HG02571 (cell line): ENCODE data around the gene SCN2B.
"Not testable (repeated sequence)": the region's sequence is repeated elsewhere in the genome, so short reads cannot be mapped to it uniquely, and the experiment has no call there.

Source experiments
- ATAC-seq: cut with Tn5 transposase; IDR thresholded peaks from one replicate; pipeline ENCODE4 v1.9.1; 2021; ENCODE audit warnings: mild to moderate bottlenecking, moderate library complexity; ENCODE audit not compliant: unreplicated experiment

The SCN2B gene

DNA sequence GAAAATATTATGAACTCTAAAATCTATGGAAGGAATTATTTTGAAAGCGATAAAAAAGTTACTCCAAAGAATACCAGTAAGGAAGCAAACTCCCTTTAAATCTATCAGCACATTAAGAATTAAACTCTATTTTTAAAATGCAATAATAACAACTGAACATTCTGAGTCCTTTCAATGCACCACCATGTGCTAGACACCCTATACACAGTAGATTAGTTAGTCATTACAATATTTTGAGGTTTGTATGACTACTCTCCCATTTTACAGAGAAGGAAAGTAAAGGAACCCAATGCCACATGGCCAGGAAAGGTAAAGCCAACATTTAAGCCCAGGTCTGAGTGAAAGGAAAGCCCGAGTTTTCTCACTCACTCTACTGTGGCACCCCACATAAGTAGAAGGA, 30.6 kb upstream of the SCN2B start:
- ATAC-seq: no peak

DNA sequence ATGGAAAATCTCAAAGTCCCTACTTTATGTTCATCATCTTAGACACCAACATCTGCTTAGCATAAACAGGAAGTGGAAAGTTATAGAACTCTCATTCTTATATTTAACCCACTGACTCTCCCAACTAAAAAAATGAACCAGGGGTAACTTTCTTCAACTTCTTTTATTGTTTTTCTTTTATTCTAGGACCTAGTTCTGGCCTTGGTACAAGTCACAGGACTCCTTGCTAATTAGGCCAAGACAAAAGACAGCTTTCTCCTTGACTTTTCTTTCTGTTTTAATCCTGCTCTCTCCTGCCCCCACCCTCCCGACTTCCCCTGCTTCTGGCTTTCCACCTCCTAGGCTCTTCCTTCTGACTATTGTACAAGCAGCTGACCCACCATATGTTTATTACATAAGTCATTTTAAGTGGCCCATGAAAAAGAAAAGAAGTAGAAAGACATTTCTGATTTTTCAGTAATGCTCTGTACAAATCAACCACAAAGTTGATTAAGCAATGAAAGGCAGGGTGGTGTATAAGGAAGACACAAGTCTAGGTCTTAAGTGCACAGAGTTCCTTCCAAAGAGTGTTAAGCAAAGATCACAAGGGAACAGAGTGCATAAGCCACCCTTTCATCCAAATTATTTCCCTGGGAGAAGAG, 30.1 kb upstream of the SCN2B start:
- ATAC-seq: no peak

DNA sequence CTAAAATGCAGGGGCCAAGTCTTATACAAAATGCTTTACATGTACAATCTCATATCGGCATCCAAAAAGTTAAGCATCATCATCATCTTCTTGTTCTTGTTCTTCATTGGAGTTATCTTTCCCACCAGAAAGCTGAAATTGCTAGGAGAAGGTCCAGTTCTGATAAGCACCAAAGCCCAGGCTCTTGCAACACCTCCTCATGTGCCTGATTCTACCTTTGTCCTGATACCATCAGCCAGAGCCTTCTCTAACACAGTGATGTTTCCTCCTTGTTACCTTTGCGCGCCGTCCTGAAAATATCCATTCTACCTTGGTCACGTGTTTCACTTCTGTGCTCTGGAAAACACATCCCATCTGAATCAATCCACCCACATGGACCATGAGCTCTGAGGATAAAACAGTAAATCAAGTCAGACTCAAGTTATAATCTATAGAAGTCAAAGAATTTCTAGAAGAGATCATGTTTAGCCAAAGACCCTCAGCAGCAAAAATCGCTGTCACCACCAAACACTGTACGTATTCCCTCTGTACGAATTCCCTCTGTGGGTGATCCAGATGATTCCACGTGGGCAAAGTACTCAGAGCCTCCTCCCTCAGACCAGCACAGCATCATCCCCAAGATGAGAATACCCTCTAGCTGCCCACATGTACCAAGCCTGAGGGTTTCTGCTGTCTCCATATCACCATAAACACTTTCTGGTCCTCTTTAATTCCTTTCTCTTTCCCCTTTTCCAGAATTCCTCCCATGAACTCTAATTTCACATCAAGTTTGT, 29.4 kb upstream of the SCN2B start:
- no peak for ATAC-seq

DNA sequence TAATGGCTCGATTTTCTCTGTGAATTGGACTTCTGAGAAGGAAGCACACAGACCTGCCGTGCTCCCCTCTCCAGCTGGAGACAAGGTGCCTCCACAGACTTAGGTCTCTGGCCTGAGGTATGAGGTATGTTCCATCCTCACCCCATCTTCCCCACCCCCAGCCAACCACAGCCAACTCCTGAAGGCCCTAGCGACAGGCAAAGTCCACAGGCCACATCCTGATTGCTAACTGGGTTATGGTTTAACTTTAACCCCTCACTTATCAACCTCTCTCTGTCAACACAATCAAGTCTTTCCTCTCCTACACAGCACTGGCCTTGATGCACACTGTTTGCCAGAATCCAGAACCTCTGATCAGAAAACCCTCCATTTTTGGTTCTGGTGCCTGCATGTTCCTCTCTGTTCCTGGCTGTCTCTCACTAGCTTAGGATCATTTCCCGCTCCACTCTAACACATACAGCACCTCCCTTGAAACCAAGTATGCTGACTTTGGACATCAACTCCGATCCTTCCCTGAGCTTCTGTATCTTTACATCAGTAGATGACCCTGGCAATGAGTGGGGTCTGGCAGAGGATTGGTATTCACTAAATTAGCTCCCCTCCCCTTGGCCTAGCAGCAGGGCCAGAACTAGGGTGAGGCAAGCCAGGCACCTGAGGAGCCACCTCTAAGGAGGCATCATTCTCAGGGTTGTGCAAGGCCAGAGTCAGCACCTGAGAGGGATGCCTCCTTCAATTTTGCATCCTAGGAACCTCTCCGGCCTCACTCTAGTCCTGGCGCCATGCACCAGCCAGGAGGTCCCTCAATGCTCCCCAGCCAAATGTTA, 26.4 kb upstream of the SCN2B start:
- ATAC-seq: no peak

DNA sequence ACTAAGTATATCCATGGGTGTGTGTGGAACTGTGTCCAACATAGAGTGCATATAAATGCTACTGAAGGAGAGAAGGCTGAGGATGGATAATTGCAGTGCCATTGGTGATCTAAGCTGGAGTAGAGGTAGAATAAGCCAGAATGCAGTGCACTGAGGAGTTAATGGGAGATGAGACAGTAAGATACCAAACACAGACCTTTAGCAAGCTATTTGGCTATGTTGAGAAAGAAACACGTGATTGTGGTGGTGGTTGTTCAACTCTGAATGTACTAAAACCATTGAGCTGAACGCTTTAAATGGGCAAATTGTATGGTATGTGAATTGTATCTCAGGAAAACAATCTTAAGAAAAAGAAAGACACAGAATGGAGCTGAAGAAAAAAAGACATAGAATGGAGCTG, 25.5 kb upstream of the SCN2B start:
- ATAC-seq: no peak

DNA sequence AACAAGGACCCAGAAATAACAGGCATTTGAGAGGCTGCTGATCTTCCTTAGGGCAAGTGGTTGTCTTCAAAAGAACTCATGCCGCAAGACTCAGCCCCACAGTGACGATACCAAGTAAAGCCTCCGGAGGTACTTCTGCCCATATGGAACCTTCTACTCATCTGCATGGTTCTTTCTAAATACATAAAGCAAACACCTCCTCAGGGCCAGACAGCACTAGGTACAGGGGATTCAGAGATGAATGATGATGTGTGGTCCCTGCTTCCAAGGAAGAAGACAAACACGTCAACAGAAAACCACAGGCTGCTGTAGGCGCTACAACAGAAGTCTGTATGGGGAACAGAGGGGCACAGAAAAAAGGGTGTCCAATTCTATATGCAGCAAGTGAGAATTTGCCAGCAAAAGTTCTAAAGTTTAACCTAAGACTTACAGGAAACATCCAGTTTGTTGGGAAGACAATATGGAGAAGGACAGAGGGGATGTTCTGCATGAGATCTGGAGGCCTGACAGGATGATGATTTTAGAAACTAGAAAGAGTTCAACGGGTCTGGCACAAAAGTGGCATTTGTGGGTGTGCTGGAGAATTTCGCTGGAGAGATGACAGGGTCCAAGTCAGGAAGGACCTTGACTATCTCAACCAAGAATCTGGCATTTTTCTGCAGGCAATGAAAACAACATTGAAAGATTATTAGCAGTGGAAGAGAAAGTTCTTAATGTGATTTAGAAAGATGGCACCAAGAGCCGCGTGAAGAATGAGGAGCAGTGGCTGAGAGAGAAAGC, 24.7 kb upstream of the SCN2B start:
- no peak for ATAC-seq

DNA sequence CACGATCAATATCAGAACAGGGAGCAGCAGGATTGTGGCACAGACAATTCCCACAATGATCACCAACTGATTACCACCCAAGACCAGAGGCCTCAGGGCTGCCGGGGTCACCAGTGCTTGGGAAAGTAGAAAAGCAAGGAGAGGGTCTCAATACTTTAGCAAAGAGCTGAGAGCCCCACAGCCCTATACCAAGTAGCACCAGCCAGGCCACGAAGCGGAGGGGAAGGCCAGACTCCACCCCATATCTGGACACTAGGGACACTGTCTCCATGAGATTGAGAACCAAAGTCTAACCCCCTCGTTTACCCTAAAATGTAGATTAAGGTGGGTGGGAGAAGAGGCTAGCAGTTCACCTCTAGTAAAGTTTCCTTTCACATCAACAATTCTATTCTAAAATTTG, 24.1 kb upstream of the SCN2B start:
- ATAC-seq: no peak

DNA sequence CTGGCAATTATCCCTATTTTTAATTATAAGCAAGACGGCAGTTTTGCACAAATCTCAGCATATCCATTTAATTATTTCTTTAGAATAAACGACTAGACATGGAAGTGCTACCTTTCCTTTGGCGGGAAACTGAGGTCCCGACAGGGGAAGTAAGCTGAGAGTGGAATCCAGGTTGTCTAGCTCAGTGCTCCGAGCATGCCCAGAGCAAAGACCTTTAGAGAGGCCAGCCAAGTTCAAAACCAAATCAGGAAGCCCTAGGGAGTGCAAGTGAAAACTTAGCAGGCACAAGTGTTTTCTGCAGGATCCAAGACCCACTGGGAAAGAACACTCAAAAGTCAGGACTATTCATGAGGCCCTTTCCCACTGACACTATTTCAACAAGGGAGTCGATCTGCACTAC, 22.7 kb upstream of the SCN2B start:
- no peak for ATAC-seq

DNA sequence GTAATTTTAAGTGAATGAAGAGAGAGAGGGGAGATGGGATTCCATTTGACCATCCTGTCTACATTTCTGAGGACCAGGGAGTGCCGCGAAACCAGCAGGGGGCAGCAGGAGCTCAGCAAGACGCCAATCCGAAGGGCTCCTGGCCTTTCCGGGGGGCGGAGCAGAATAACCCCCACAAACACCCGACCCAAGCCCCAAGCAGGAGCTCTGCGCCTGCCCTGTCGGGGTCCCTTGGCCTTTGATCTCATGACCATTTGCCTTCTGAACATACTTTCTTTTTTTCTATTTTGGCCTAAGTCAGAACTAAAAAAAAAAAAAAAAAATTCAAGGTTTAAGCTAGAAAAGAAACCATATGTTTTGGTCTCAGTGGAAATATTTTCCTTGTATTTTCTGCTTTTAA, 21.9 kb upstream of the SCN2B start:
- ATAC-seq: no peak

DNA sequence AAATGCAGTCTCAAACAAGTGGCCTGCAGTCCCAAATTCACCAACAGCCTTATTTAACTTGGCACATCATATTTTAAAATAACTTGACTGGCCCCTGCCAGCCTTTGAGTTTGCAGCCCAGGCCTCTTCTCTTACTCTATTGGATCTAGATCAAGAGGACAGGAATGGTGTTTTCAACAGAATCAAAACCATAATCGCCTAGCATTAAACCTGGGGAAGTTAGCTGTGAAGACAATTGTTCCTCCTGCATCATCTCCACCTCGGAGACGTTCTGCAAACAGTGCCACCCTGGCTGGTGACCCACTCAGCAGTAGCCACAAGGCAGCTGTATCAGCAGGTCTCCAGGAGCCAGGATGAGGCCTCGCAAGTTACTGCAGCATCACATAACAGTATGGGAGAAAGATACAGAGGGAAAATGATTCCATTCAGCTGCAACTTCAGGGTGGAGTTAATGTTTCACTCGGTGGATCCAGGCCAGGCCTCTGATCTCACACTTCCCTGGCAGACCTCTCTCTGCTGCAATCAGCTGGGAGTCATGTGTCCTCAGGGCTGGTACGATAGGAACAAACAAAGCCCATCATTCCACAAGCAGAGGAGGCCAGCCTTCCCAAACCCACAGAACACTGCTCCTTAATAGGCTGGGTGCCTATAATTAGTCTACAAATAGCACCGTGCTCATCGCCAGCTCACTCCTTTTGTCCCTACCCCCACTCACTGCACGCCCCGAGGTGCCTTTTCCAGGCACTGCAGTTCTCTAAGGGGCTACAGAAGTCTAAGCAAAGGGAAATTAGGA, 18.6 kb upstream of the SCN2B start:
- no peak for ATAC-seq

DNA sequence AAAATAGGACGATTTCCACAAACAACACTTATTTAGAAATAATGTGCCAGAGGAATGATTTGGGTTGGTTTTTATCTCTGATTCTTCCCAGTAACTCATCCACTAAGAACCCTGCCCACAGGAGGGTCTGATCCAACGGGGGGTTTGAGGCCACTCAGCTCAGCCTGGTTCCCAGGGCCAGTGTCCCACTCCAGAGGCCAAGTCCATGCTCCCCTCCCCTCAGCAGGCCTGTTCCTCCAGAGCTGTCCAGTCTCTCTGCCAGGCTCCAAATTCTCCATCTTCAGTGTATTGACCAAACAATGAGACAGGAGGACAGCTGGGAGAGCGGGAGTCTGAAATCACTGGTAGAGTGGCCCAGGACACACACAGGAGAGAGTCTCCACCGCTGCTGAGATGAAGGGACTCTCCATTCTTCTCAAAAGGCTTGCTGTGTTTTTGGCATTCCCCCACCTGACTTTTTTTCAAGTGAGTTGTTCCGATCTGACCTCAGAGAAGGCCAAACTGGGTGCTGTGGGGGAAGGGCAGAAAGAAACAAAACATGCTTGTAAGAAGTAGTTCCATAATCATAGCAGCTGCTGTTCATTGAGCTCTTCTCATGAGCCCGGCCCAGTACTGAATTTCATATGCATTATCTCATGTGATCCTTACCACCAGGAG, 17.6 kb upstream of the SCN2B start:
- ATAC-seq: no peak

DNA sequence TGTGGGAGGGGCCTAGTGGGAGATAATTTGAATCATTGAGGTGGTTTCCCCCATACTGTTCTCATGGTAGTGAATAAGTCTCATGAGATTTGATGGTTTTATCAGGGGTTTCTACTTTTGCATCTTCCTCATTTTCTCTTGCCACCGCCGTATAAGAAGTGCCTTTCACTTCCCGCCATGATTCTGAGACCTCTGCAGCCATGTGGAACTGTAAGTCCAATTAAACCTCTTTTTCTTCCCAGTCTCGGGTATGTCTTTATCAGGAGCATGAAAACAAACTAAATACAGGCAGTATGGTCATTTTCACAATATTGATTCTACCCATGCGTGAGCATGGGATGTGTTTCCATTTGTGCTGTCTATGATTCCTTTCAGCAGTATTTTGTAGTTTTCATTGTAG, 16.4 kb upstream of the SCN2B start:
- not testable (repeated sequence) for ATAC-seq

DNA sequence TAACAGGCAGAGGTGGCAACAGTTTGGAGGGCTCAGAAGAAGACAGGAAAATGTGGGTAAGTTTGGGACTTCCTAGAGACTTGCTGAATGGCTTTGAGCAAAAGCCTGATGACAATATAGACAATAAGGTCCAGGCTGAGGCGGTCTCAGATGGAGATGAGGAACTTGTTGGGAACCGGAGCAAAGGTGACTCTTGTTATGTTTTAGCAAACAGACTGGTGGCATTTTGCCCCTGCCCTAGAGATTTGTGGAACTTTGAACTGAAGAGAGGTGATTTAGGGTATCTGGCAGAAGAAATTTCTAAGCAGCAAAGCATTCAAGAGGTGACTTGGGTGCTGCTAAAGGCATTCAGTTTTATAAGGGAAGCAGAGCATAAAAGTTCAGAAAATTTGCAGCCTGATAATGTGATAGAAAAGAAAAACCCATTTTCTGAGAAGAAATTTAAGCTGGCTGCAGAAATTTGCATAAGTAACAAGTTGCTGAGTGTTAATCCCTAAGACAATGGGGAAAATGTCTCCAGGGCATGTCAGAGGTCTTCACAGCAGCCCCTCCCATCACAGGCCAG, 14.6 kb upstream of the SCN2B start:
- not testable (repeated sequence) for ATAC-seq

DNA sequence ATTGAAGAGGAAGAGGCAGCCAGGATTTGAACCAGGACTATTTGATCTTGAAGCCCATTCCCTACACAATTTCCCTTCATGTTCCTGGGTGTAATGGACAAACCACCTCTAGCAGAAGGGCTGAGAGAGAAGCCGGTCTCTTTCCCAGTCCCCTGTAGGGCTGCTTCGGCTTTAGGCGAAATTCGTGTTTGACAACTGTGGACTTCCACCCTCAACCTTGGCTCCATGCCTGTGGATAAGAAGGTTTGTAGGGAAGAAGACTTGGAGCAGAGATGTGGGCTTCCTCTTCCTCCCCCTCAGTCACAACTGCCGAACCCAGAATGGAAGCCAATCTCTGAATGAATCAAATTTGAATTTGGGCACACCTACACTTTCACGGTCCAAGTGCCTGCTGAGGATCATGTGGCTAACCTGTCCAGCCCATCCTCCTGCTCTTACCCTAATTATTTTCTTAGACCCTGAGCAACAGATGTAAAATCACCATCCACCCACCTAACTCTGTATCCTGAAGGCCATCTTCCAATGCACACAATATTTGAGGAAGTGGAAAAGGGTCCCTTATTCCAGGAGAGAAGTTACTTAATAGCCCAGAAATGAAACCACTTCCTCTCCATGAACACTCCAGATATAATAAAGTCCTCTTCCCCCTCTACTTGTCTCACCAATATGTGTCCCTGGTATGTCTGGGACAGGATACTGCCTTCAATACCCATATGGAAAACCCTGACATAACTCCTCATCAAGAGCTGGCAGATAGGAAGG, 10.1 kb upstream of the SCN2B start:
- no peak for ATAC-seq

DNA sequence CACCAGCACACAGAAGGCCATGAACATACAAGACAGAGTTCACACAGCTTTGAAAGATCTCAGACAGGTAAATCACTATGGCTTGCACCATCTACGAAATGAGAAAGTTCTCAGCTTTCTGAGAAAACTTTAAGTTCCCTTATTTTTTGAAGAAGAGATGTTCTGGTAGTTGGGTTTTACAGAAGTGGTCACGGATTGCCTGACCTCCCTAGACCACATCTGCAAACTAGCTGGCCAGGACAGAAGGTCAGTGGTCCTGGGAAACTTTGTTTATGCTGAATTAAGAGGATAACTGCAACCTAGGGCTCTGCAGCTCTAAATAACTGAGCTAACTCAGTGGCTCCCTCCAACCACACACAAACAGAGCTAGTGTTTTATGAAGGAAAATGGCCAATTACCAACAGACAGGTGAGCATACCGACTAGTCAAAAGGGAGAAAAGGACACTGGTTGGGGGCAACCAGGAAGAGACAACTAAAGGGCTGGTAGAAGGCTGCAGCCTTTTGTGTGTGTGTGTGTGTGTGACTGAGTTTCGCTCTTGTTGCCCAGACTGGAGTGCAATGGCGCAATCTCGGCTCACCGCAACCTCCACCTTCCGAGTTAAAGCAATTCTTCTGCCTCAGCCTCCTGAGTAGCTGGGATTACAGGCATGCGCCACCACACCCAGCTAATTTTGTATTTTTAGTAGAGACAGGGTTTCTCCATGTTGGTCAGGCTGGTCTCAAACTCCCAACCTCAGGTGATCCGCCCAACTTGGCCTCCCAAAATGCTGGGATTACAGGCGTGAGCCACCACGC, 8.5 kb upstream of the SCN2B start:
- ATAC-seq: no peak

DNA sequence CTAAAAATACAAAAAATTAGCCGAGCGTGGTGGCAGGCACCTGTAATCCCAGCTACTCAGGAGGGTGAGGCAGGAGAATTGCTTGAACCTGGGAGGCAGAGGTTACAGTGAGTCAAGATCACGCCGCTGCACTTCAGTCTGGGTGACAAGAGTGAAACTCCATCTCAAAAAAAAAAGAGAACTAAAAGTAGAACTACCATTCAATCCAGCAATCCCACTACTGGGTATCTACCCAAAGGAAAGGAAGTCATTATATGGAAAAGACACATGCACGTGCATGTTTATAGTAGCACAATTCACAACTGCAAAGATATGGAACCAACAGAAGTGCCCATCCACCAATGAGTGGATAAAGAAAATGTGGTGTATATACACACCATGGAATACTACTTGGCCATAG, 7.3 kb upstream of the SCN2B start:
- ATAC-seq: not testable (repeated sequence)

DNA sequence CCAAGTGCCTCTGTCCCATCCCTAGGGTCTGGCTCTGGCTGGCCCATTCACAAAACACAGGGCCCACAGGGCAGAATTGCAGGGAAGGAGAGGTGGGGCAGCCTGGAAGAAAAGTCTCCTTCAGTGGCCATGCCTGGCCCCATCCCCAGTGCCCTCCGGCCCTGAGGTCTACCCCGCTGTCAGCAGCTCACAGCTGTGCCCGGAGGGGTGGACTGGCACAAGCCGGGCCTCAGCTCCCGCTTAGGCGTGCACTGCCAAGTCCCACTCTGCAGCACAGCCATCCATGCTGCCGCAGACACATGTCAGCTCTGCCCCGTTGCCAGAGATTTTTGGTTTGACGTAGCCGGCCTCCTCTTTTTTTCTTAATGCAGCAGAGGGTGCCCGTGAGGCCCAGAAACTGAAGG, 3.9 kb upstream of the SCN2B start:
- ATAC-seq: no peak

DNA sequence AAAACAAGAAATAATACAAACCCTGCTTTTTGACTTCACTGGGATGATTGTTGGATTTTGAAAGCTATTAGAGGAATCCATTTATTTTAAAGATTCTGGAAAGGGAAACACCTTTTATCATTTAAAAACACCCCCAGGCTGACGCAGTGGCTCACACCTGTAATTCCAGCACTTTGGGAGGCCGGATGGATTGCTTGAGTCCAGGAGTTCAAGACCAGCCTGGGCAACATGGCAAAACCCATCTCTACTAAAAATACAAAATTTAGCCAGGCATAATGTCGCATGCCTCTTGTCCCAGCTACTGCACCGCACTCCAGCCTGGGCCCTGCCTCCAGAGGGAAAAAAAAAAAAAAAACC, 317 bp upstream of the SCN2B start:
- ATAC-seq: no peak
